ENCODE results near the gene CAPN2.
A peak's percentile ranks its signal among the peaks of the same experiment; 100 is the strongest.

CAPN2 gene

GRCh38 chr1:223712194-223712849 is at the start of gene CAPN2:
Gene CAPN2, plus strand, starts transcription at chr1:223712539. Its CDS starts 102 bp downstream, at chr1:223712641.
- DNase-seq = peak; percentile 74

- DNase-seq = no peak
These were observed 49.4 kb upstream of the CAPN2 start for GRCh38 chr1:223662943-223663342.

- DNase-seq = no peak
These were observed 48.2 kb upstream of the CAPN2 start for GRCh38 chr1:223664106-223664505.

DNA sequence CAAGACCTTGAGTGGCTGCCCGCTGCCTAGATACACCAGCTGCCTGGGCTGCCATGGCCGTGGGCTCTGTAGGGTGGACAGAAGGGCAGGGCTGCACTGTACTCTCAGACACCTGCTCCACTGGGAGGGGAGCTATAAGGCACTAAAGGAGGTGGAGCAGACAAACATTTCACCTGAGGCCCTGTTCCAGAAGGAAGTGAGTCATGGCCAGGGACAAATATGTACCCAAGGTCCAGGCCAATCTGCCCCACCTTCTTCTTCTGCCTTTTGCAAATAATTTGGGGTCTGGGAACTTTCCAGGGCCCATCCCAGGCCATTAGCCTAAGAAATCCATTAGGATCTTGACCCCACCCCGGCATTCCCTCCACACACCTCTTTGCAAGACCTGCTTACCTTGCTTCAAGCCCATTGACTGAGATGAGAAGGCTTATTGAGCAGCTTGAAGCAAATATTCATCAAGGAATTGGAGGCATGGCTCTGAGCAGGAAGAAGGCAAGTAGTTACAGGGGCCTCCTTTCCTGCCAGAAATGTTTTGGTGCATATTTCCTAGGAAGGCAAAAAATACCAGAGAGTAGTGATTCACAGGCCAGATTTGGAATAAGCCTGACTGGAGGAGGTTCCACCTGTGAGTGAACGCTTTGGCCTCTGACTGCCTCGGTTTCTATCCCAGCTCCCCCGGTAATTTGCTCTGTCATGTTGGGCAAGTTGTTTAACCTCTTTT is 46.6 kb upstream of the CAPN2 start, which contains the start of gene CAPN8:
Gene CAPN8 (minus strand): TSS at position 110 of the 721 bp plus-strand sequence. CDS start 55 bp downstream, at position 55.
- no peak for DNase-seq

- no peak for DNase-seq
These were observed 44.7 kb upstream of the CAPN2 start for GRCh38 chr1:223667484-223668182.

GRCh38 chr1:223669003-223669795 is 43.1 kb upstream of the CAPN2 start:
- no peak for DNase-seq

DNA sequence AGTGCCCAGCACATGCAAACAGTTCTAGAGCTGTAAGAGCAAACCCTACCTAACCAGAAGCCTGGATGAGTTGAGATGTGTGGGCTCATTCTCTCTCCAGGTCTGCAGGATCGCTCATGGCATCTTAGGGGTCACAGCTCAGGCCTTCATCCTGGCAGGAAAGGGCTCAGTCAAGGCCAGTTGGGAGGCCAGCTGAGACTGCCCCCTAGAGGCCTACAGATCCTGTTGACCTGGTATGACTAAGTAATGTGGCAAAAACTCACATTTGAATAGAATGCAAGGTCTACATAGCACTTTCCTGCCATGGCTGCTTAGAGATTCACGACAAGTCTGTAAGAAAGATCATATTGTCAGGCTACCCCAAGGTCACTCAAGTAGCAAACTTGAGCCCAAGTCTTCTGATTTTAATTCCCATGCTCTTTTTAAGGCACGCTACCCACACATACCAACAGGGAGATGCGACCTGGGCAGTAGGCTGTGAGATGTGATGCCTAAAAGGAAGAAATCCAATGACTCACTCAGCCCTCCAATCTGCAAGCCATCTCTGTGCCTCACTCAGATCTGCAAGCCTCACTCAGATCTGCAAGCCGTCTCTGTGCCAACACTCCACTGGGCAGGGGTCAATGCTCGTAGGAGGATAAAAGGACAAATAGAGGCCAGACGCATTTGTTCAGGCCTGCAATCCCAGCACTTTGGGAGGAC is 41.7 kb upstream of the CAPN2 start:
- DNase-seq = peak; percentile 15

- no peak for DNase-seq
These were observed 38.0 kb upstream of the CAPN2 start for GRCh38 chr1:223674119-223674890.

DNA sequence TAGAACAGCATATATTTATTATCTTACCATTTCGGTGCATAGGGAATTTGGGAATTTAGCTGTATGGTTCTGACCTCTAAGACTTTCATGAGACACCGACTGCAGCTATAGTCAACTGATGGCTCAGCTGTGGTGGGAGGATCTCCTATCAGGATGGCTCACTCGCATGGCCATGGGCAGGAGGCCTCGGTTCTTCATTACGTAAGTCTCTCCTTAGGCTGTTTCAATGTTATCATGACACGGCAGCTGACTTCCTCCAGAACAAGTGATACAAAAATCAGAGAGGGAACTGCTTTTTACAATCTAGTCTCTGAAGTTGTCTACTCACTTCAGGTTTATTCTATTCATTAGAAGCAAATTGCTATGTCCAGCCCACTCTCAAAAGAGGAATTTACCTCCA is 33.5 kb upstream of the CAPN2 start:
- no peak for DNase-seq

DNA sequence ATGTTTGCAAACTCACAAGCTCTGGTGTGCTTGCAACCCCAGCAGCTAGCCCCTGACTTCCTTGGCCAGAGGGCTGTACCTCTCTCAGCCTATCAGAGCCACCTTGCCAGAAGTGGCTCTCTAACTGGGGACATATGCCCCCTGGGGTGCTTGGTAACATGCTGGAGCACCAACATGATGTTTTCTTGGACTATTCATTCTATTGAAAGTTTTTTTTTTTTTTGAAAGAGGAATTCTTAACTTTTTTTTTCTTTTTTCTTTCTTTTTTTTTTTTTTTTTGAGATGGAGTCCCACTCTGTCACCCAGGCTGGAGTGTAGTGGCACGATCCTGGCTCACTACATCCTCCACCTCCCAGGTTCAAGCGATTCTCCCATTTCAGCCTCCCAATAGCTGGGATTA is 32.2 kb upstream of the CAPN2 start:
- DNase-seq = no peak

DNA sequence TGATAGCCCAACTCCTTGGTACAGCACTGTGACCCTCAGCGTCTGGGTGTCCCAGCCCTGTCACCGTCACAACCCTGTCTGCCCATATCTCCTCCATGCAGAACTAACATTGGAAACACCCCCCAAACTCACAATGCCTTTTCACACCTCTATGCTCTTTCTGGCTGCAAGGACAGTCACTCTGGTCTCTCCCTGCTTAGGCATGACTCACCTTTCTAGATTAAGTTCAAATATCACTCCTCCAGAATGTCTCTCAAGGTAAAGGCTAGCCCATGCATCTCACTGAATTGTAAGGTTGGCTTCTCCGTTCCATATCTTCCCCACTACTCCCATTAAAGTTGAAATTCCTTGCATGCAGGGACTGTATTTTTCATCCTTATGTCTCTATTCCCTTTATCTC is 29.8 kb upstream of the CAPN2 start:
- DNase-seq = no peak

GRCh38 chr1:223683586-223684487 is 28.5 kb upstream of the CAPN2 start:
- DNase-seq = peak; percentile 52

GRCh38 chr1:223684488-223684792 is 27.9 kb upstream of the CAPN2 start:
- no peak for DNase-seq

GRCh38 chr1:223691121-223691520 is 21.2 kb upstream of the CAPN2 start:
- DNase-seq = no peak

- DNase-seq = no peak
These were observed 17.3 kb upstream of the CAPN2 start for GRCh38 chr1:223695014-223695548.

GRCh38 chr1:223695941-223696340 is 16.4 kb upstream of the CAPN2 start:
- DNase-seq = no peak

DNA sequence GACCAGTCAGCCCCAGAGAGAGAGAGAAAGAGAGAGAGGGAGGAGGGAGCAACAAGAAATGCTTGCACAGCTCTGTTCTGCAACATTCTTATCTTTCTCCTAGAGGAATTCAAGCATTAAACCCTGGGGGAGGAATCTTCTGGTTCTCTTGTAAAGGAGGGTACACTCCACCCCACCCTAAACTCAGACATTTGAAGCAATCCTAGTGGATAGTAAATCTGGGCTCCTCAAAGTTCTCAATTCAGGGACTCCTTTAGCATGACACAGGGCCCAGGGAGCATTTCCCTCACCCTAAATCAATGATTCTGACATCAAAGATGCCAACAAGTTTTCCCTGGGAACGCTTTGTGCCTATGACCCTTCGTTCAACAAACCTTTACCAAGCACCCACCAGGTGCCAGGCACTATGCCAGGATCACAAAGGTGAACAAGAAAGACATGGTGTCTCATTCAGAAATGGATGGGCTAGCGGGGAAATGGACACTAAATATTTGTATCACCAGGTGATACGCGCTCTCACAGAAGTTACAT is 11.9 kb upstream of the CAPN2 start:
- DNase-seq = no peak

DNA sequence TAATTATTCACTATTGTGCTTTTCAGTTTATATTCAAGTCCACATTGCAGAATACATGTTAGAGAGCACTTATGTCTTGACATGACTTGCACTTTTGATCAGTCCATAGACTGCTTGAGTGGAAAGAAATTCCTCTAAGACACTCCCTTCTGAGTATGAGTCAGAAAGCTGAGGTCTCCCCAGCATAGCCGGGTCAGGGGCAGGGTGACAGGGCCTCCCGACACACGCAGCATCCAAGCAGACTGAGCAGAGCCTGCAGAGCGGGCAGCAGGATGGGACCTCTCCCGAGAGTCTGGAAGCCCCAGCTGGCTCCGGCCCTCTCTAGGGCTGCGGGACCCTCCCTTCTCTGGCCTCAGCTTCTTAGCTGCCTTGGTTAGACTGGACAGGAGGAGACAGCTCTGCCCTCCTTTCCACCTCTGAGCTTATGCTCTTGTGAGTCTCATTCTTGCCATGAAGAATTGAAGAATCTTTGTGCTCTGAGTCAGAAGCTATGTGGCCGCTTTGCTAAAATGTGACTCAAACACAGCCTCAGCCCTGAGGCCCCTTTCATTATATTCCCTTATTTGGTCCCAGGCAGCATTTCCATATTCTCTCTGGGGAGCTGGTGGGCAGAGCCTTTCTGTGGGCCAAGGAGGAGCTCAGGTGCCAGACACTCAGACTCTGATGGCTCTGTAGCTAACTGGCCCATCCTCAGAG is 11.2 kb upstream of the CAPN2 start:
- no peak for DNase-seq
